HCT116 (cell line): ENCODE results near the gene CAPN13. TPM values are rescaled to one million over a fixed set of nuclear protein-coding genes. Genes with fewer than 3 reads are reported as not detected.

Experiments used
- ATAC-seq: fragments of 200-7000 bp; cut with Tn5 transposase; 2 replicates; pipeline ENCODE4 v1.9.1; 2020; ENCODE audit warnings: mild to moderate bottlenecking, moderate library complexity
- BruUV-seq: library from RNA; stranded (reverse); fragments of 400-500 nt; replicated peaks from 2 replicates; lab custom pipeline; 2021; lab: Mats Ljungman, UMichigan
- CTCF ChIA-PET: fragments of 300-600 bp; sonication (Branson Sonifier 250); formaldehyde crosslinking; loops from one replicate; lab custom pipeline; 2021; ENCODE audit warnings: antibody characterized with exemption; lab: Charles Lee
- POLR2A ChIA-PET: fragments of 300-600, 350-600 bp; sonication (Branson Sonifier 250); formaldehyde crosslinking; loops from one replicate; lab custom pipeline; 2021; ENCODE audit warnings: antibody characterized with exemption; lab: Charles Lee
- RAD21 ChIA-PET, 2 experiments: fragments of 300-600 bp; sonication (Branson Sonifier 250); formaldehyde crosslinking; loops; one replicate each; lab custom pipeline; 2023; ENCODE audit warnings: low total read pairs in 2 of 2; ENCODE audit not compliant: uncharacterized antibody in 2 of 2, unreplicated experiment in 2 of 2, low non-redundant PET in 1 of 2; lab: Charles Lee
- DNase-seq: peaks from one replicate; pipeline ENCODE4 v3.0.0-alpha.2; 2010; ENCODE audit warnings: low read depth, low spot score
- H2AFZ ChIP-seq: fragments of 200-600 bp; shearing (Covaris generic), sonication (generic); 2 replicates; pipeline ENCODE4 v1.6.1; 2017; ENCODE audit warnings: low read depth, mixed run types, mixed read lengths, antibody characterized with exemption, low read length; ENCODE audit not compliant: poor library complexity, severe bottlenecking
- H3K27ac ChIP-seq: 2 replicates; pipeline ENCODE4 v1.5.1; 2012; ENCODE audit warnings: low read depth, low read length
- H3K27me3 ChIP-seq: fragments of 200-600 bp; sonication (generic); 2 replicates; pipeline ENCODE4 v1.6.1; 2016; ENCODE audit warnings: mixed run types, low read length, mixed read lengths; ENCODE audit not compliant: insufficient read depth
- H3K36me3 ChIP-seq, 2 experiments: fragments of 200-500 bp in 1 of 2; fragments of 200-600 bp in 1 of 2; sonication (Bioruptor generic) in 1 of 2; sonication (generic) in 1 of 2; 2 replicates each; pipeline versions ENCODE4 v1.5.1 to v1.6.1; 2014 to 2016; ENCODE audit warnings: low read length in 2 of 2, inconsistent platforms in 1 of 2, mixed read lengths in 1 of 2, mixed run types in 1 of 2; ENCODE audit not compliant: insufficient read depth in 2 of 2, control insufficient read depth in 1 of 2
- H3K4me1 ChIP-seq, 2 experiments: fragments of 200-600 bp in 1 of 2; sonication (generic) in 1 of 2; 2 replicates each; pipeline versions ENCODE4 v1.5.1 to v1.6.1; 2012 to 2017; ENCODE audit warnings: low read length in 2 of 2, inconsistent platforms in 1 of 2, mild to moderate bottlenecking in 1 of 2, mixed read lengths in 1 of 2, mixed run types in 1 of 2, moderate library complexity in 1 of 2; ENCODE audit not compliant: insufficient read depth in 2 of 2, control insufficient read depth in 1 of 2
- H3K4me2 ChIP-seq: fragments of 200-600 bp; sonication (generic); 2 replicates; pipeline ENCODE4 v1.6.1; 2017; ENCODE audit warnings: mixed run types, low read length, mixed read lengths
- H3K4me3 ChIP-seq, 2 experiments: fragments of 200-600 bp in 1 of 2; sonication (generic) in 1 of 2; replicated peaks in 1 of 2; 2 replicates each; pipeline ENCODE4 v1.5.1; 2011 to 2016; ENCODE audit warnings: low read length in 2 of 2, control low read depth in 1 of 2, low read depth in 1 of 2, mild to moderate bottlenecking in 1 of 2, mixed read lengths in 1 of 2, mixed run types in 1 of 2
- H3K79me2 ChIP-seq: fragments of 200-600 bp; sonication (generic); 2 replicates; pipeline ENCODE4 v1.6.1; 2017; ENCODE audit warnings: mild to moderate bottlenecking, mixed run types, low read length, moderate library complexity, mixed read lengths; ENCODE audit not compliant: insufficient read depth
- H3K9ac ChIP-seq: fragments of 200-600 bp; sonication (generic); 2 replicates; pipeline ENCODE4 v1.6.1; 2016; ENCODE audit warnings: low read length, mixed read lengths
- H3K9me2 ChIP-seq: fragments of 200-600 bp; sonication (generic), shearing (Covaris generic); 2 replicates; pipeline ENCODE4 v1.6.1; 2017; ENCODE audit warnings: mixed run types, mild to moderate bottlenecking, moderate library complexity; ENCODE audit not compliant: insufficient read depth
- H3K9me3 ChIP-seq, 2 experiments: fragments of 200-500 bp in 1 of 2; fragments of 200-600 bp in 1 of 2; sonication (Bioruptor generic) in 1 of 2; sonication (generic) in 1 of 2; 2 replicates each; pipeline ENCODE4 v1.6.1; 2014 to 2017; ENCODE audit warnings: low read length in 2 of 2, mixed read lengths in 2 of 2, inconsistent platforms in 1 of 2, low read depth in 1 of 2, mild to moderate bottlenecking in 1 of 2, mixed run types in 1 of 2, moderate library complexity in 1 of 2; ENCODE audit not compliant: control insufficient read depth in 1 of 2, insufficient read depth in 1 of 2
- H4K20me1 ChIP-seq: fragments of 200-600 bp; sonication (generic), shearing (Covaris generic); 2 replicates; pipeline ENCODE4 v1.6.1; 2017; ENCODE audit warnings: mixed run types, mild to moderate bottlenecking, moderate library complexity; ENCODE audit not compliant: insufficient read depth
- CBX3 ChIP-seq: IDR thresholded peaks from 2 replicates; pipeline ENCODE4 v1.6.1; 2012; ENCODE audit warnings: low read depth
- JUND ChIP-seq: IDR thresholded peaks from 2 replicates; pipeline ENCODE4 v1.6.1; 2012
- POLR2AphosphoS5 ChIP-seq: IDR thresholded peaks from 2 replicates; pipeline ENCODE4 v1.6.1; 2011; ENCODE audit warnings: mild to moderate bottlenecking, low read depth, low read length, moderate library complexity
- RAD21 ChIP-seq: IDR thresholded peaks from 2 replicates; pipeline ENCODE4 v1.6.1; 2012; ENCODE audit warnings: low read depth, mild to moderate bottlenecking
- REST ChIP-seq: IDR thresholded peaks from 2 replicates; pipeline ENCODE4 v1.6.1; 2012; ENCODE audit warnings: low read depth
- SIN3A ChIP-seq: IDR thresholded peaks from 2 replicates; pipeline ENCODE4 v1.6.1; 2012; ENCODE audit warnings: low read depth
- SRF ChIP-seq: IDR thresholded peaks from 2 replicates; pipeline ENCODE4 v1.6.1; 2012; ENCODE audit warnings: low read depth
- TCF7L2 ChIP-seq: IDR thresholded peaks from 2 replicates; pipeline ENCODE4 v1.7.0; 2011; ENCODE audit warnings: borderline replicate concordance, inconsistent platforms; ENCODE audit not compliant: insufficient read depth, insufficient read length; ENCODE audit errors: extremely low read depth
- intact Hi-C: fragments of 100-400 bp; cut with micrococcal nuclease; formaldehyde crosslinking; loops from 2 replicates; pipeline ENCODE4 v1.10.0; 2022
- total RNA-seq: library from RNA; stranded (reverse); gene quantifications from one replicate; pipeline ENCODE4 v1.2.1, GENCODE V29; 2021; ENCODE audit not compliant: unreplicated experiment
- TF ChIP-seq, protein P1 (sequence below): IDR thresholded peaks from 2 replicates; pipeline ENCODE4 v1.6.1; 2012

The CAPN13 gene
- total RNA-seq, 1 experiment from 2014 or later: 0.25 TPM

DNA sequence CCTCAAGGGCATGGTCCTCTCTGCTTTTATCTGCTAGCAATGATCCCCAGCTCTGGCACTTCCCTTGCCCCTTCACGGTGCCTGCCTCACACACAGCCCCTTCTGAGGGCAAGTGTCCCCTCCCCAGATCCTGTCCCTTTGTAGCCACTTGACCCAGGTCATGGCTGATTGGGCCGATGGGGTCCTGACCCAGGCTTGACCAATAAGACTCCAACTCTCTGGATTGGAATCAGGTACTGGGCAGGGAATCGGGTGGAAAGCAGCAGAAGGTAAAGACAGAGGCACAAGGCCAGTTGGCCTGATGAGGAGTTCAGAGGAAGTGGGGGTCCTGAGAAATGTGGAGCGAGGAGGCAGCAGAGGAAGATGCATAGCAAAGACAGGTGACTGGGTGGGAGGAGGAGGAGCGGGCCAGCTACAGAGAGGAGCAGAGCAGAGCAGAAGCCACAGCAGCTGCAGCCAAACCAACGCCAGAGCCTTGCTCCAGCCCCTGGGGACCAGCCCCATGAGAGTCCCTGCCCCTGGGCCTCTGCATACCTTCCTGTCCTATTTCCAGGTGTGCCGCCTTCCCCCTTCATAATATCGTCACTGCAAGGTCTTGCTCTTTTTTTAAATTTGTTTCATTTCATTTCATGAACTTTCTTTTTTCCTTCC is 39.1 kb downstream of the CAPN13 start (continued):
- TF ChIP-seq REST (no peak), SIN3A (no peak), POLR2AphosphoS5 (no peak), SRF (no peak), JUND (no peak), RAD21 (no peak)
- TF ChIP-seq, protein P1, sequence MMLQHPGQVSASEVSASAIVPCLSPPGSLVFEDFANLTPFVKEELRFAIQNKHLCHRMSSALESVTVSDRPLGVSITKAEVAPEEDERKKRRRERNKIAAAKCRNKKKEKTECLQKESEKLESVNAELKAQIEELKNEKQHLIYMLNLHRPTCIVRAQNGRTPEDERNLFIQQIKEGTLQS: no peak

GRCh38 chr2:30766666-30767065 is 40.6 kb downstream of the CAPN13 start:
- H3K79me2 ChIP-seq: no peaks in the 10 kb centered on the region
- TF ChIP-seq TCF7L2: no peak
- TF ChIP-seq CBX3: no peak
- TF ChIP-seq, all 23 proteins: peak for 0
- intact Hi-C loops: no loop called here
- H3K4me2 ChIP-seq: no peak overlapping the region
- CTCF ChIA-PET: no interaction called here
- no peak overlapping the region for H3K9ac ChIP-seq
- RAD21 ChIA-PET: no interaction called here
- no peak overlapping the region for H2AFZ ChIP-seq
- no peaks in the 10 kb centered on the region for H3K4me1 ChIP-seq
- H3K27ac ChIP-seq: no peak overlapping the region
- ATAC-seq (no peak), DNase-seq (no peak)
- no TSS peak for BruUV-seq
- H3K4me3 ChIP-seq: no peak overlapping the region
- H4K20me1 ChIP-seq: no peaks in the 10 kb centered on the region
- POLR2A ChIA-PET: no interaction called here
- peaks cover 55% of the 10 kb centered on the region for H3K27me3 ChIP-seq
- H3K9me3 ChIP-seq: no peaks in the 10 kb centered on the region
- no peaks in the 10 kb centered on the region for H3K9me2 ChIP-seq
- H3K36me3 ChIP-seq: no peaks in the 10 kb centered on the region
